Raji (cell line): ENCODE data around the gene HIC1.

Experiments used
- POLR2A ChIP-seq: IDR thresholded peaks from 2 replicates; pipeline ENCODE4 v1.6.1; 2011; ENCODE audit warnings: low read depth, low read length, control low read depth; ENCODE audit not compliant: insufficient read depth

HIC1 gene

DNA sequence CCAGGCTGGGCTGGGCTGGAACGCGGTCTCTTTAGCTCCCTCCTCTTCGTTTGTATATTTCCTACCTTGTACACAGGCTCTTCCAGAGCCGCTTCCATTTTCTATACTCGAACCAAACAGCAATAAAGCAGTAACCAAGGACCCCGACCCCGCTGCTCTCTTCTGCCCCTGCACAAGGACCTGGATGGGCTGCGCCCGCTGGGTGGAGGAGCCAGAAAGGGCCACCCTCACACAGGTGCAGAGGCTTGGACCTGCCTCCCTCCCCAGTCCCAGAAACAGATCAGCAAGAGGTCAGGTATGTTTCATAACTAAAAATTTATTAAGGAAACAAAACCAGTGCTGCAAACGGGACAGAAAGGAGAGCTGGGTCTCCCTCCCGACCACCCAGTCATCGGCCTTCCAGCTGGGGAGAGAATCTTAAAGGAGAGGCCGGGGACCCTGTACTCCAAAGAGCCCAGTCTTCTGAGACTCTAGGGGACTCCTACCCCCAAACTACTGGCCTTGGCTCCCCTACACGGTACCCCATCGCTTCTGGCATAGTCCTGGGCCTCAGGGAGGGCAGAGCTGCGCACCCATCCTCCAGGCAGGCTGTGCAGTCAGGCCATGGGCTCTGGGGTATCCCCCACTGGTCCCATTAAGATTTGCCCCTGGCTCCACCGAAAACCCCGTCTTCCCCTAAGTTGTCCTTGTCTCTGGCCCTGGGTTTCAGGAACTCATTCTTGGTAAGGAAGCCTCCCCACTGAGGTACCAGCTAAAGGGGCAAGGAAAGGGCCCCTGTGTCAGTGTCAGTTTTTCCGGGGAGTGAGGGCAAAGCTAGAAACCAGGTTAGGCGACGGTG lies 4.9 kb downstream of the HIC1 start:
- TF ChIP-seq POLR2A = no peak

DNA sequence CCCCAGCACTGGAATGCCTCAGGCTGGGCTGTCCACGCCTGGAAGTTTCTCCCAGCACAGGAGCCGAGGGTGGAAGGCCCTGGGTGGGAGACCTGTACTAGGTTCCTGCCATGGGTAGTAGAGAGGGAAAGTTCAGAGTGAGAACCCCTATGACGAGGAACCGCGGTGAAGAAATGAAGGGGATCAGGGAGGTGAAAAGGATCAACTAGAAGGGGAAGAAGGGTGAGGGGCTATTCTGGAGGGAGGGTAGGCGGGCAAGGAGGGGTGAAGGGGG lies 5.4 kb downstream of the HIC1 start:
- no peak for TF ChIP-seq POLR2A

DNA sequence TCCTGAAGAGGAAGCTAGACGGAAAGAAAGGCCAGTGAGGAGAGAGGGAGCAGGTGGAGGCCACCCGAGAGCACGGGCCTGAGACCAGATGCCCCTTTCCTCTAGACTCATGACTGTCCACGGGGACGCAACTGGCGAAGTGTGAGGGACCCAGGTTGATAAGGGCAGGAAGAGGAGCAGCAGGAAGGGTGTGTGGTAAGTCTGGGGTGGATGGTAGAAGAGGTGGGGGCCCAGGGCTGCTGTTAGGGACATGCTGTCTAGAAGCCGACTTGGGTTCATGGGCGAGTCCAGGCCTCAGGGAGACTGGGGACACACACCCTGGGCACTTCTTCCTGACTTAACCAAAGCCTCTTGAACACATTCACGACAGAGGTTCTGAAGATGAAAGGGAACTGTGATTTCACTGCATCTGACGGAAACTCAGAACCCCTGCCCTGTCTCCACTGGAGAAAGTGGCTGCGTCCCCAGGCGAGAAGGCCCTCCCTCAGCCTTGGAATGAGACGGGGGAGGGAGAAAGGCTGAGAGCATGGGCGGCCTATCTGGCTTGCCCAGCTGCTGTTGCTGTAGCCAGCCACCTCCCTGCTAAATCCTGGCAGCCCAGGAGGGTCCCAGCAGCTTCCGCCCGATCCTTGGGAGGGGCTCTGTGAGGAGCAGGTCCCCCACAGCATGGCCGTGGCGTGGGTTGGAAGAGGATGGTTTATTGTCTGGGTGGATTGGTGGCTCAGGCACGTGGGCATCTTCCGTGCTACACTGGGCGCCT lies 6.0 kb downstream of the HIC1 start:
- no peak for TF ChIP-seq POLR2A

DNA sequence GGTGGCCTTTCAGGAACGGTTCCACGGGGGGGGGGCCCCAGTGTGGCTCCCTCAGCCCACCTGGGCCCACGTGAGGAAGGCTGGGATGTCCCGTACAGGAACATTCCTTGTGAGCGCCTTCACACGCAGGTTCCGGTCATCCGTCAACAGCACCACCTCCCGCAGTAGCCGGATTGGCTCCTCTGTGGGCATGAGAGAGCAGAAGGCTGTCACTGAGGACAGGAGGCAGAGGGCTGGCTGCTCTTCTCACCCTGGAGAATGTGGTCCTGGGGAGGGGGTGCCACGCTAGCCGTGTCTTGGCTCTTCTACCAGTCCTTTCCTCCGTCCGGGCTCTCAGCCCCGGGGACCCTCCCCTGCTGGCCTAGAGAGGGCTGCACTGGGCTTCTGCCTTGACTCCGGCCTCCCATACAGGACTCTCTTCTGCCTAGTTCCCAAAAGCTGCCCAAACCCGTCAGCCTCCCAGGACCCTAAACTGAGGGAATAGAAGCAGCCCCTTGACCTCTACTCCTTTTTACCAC lies 6.6 kb downstream of the HIC1 start:
- TF ChIP-seq POLR2A = no peak

DNA sequence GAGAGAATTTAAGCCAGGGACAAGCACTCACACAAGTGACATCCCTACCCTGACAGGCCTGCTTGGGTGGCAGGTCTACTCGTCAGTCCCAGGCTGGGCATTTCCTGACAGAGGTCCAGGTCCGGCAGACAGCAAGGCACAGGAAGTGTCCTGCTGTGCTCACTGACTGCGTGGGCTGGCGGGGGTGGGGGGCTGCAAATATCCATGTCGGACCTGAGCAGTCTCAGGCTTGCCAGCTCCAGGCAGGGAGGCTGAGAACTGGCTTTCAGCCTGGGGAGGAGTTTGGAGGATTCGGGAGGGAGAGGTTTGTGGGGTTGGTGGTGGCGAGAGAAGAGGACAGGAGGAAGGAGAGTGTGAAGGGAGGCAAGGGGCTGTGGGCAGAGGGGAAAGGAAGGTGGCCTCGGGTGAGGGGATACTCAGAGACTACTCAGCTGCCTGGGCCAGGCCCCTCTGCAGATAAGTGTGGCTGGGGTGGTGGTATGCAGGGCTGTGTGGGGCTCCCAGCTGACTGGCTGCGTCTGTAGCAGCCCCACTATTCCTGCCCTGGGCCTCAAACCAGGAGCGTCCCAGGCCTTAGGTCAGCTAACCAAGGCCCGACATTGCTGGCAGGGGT lies 7.8 kb downstream of the HIC1 start:
- no peak for TF ChIP-seq POLR2A

DNA sequence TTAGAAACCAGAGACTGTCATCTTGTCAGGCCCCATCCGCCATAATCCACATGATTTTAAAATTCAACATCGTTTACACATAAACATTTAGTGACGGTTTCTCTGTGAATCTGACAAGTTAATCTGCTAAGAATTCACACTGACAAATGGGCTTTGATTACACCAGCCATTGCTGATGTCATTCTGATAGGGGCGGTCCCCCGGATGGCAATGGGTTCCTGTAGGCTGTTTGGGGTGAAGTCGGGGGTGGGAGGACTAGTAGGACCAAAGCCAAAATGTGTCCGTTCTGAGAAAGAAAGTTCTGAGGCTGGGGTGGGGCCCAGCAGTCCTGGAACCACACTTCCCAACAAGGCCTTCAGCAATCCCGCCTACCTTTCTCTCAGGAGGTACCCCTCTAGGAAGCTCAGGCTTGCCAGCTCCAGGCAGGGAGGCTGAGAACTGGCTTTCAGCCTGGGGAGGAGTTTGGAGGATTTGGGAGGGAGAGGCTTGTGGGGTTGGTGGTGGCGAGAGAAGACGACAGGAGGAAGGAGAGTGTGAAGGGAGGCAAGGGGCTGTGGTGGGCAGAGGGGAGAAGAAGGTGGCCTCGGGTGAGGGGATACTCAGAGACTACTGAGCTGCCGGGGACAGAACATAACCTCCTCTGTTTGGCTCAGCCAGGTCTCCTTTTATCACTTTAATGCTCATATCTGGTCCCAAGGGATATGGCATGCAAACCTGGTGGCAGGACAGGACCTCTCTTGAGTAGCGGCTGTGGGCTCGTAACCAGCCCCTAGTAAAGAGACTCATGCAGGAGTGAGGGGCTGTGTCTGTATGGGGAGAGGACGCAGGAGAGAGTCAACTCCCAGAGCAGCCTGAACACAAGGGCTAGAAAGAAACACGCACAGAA lies 8.6 kb downstream of the HIC1 start:
- no peak for TF ChIP-seq POLR2A

DNA sequence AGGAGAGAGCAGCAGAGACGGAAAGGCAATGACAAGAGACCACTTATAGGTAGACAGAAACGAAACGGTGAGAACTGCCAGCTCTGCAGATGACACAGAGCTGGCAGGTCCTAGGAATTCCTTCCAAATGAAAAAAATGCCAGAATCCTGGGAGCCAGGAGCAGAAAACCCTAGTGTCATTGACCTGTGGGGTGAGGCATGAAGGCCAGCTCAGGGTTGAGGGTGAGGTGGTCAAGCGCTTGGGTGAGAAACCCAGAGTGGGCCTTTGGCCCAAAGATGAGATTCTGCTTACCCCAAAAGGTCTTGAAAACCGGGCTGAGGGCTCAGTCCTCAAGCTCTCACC lies 9.2 kb downstream of the HIC1 start:
- TF ChIP-seq POLR2A = no peak

DNA sequence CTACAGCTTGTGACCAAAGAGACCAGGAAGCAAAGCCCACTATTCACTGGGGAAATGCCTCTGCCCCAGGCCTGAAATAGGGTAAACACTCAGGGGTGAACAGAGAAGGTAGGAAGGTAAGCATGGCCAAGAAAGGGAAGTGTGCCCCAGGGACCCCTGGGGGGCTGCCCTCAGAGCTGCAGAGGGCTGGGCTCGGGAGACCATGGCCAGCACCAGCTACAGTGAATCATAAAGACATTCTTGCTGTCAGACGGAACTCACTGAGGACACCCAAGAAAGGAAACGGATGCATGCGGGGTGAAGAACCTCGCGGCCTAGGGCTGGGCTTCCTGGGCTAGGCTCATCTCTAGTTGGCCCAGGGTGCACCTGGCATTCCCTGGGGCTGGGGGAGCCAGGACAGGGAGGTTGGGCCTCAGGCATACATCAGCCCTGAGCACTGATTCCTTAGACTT lies 9.6 kb downstream of the HIC1 start:
- TF ChIP-seq POLR2A = no peak

DNA sequence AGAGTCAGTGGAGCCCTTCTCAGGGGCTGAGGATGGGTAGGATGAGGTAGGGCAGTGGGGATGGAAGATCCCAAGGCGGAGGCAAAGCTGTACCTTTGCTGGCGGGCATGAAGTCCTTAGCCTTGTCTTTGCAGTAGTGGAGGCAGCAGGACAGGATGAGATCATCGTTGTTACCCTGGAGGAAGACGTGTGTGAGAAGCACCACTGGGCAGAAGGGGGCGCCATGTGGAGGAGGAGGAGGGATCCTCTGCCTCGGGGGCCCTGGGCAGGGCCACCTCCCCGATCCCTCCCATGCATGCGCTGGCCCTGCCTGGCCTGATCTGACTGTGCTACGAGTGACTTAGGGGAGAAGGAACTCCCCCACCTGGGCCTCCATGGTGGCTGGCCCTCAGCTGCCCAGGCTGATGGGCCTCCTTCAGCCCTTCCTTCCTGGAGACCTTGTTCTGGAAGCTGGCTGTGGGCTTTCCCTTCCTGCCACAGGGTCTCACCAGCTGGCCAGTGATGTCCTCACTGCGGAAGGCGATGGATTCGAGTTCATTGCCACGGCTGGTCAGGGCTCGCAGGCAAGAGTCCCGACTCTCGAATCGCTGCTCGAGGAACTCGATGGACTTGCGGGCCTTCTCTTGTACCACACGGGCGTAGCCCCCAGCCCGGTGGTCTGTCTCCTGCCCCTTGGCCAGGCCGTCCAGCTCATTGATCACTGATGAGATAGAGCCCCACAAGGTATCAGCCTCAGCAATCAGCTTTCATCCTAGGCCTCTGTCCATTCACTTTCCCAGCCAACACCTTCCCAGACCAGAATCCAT lies 10.3 kb downstream of the HIC1 start:
- TF ChIP-seq POLR2A = no peak

DNA sequence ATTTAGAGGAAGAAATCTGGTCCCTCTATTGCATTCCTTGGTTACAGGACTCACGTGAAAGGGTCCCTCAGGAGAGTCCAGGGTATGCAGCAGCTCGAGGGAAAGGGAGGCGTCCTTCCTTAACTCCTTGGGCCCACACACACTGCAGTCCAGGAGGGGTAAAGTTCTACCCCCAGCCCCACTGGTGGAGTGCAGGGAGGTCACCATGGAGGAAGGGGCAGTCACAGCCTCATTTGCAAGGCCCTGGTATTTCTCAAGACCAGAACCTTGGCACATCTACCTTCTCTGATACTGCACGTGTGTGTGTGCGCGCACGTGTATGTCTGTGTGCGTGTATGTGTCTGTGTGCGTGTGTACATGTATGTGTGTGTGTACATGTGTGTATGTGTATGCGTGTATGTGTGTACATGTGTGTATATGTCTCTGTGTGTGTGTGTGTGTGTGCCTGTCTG lies 11.1 kb downstream of the HIC1 start:
- no peak for TF ChIP-seq POLR2A

DNA sequence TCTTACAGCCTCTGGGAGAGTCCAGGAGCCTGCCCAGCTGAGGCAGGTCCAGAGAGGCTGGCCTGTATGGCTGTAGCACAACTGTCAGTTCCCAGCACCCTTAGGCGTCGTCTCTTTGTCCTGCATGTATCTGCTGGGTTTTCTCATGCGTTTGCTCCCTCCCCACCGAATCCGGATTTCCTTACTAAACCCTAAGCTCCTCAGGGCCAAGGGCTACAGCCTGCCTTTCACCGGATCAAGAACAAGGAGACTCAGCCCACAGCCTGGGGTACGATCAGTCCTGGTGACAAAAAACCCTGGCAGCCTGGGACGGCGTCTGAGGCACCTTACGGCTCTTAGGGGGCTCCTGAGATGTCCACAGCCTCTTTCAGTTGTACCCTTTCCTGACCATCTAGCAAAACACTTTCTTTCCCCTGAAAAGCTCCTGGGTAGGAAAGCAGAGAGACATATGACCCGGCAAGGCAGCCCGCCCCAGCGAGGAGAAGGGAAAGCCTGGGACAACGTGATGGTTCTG lies 12.2 kb downstream of the HIC1 start:
- TF ChIP-seq POLR2A = no peak

DNA sequence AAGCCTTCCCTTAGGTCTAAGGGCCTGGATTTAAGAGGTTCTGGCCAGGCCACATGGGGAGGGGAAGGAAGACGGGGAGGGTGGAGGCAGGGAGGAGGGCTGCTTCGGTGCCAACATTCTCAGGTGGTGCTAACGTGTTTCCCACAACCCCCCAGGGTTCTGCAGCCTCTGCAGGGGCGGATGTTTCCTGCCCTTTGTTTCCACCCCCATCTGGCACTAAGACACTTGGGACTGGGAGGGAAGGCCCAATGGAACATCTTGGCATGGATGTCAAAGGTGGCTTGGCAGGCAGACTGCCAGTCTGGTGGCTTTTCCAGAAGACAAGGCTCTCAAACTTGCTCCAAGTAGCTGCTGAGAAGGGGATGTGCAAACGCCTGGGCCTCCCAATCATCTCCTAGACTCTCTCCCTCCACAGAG lies 12.7 kb downstream of the HIC1 start:
- no peak for TF ChIP-seq POLR2A

DNA sequence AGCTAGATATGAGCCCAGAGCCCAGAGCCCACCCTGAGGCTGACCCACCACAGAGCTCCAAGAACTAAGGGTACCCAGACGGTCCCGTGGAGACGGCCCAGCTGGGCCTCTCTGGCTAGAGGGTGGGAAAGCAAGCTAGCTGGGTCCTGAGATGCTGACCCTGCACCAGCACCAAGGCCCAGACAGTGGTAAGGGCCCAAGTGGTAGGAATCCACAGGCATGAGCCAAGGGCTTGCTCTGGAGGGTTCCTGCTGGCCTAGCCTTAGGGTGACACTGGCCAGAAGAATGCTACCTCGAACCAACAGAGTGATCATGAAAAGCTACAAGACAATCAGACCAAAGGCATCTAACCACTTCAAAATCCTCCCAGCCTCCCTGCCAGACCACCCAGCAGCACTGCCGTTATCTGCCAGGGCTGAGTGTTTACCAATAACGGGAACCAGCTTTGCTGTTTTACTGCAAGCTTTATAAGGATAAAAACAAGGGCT lies 13.2 kb downstream of the HIC1 start:
- TF ChIP-seq POLR2A = no peak

DNA sequence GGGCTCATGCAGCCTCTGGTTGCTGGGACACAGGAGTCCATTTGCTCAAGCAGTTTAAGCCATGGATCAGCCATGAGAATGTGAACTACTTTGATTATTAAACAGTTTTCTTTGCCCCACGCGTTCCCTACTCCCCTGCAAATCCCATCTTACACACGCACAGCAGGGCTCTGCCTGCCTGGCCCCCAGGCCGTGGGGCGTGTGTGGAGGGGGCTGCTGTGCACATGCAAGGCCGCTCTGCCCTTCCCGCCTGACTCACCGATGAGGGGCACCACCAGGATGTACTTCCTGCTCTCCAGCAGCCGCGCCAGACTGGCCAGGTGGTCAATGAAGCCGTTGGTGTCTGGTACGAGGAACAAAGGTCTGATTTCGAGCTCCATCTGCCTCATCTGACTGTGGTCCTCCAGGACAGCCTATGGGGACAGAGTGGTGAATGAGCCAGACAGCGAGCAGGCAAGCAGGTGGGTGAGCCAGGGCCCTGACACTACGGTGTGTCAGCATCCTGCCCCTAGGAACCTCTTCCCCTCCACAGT lies 13.7 kb downstream of the HIC1 start:
- TF ChIP-seq POLR2A = no peak
